Gastroesophageal sphincter (tissue), 3 donors: Measurements from ENCODE around the gene SLC35B3.

Source experiments
- CTCF ChIP-seq, 4 experiments: fragments of 200-600 bp in 2 of 4; fragments of 450-650 bp in 2 of 4; sonication (generic) in 1 of 4; IDR thresholded peaks; one replicate each; pipeline ENCODE4 v1.5.1; 2017 to 2019; ENCODE audit warnings: antibody characterized with exemption in 4 of 4, mild to moderate bottlenecking in 2 of 4, moderate library complexity in 2 of 4
- POLR2A ChIP-seq, 2 donors: fragments of 450-650 bp; IDR thresholded peaks; one replicate each; pipeline ENCODE4 v1.6.1; 2017; ENCODE audit warnings: antibody characterized with exemption in 2 of 2, mild to moderate bottlenecking in 2 of 2, moderate library complexity in 1 of 2
- POLR2AphosphoS5 ChIP-seq: sonication (generic); formaldehyde crosslinking; IDR thresholded peaks from one replicate; pipeline ENCODE4 v1.6.1; 2017; ENCODE audit warnings: antibody characterized with exemption

GRCh38 chr6:8382434-8382833, 52.9 kb downstream of the SLC35B3 start:
- TF ChIP-seq POLR2AphosphoS5 = no peak
- TF ChIP-seq CTCF (IDR thresholded peaks at IDR 0.05) = no peak
- TF ChIP-seq POLR2A (IDR thresholded peaks at IDR 0.05) = no peak
